Measurements from ENCODE around the gene CNPY1. TPM values are rescaled to one million over a fixed set of nuclear protein-coding genes. Genes with fewer than 3 reads are reported as not detected.

The CNPY1 gene
- not detected for total RNA-seq

DNA sequence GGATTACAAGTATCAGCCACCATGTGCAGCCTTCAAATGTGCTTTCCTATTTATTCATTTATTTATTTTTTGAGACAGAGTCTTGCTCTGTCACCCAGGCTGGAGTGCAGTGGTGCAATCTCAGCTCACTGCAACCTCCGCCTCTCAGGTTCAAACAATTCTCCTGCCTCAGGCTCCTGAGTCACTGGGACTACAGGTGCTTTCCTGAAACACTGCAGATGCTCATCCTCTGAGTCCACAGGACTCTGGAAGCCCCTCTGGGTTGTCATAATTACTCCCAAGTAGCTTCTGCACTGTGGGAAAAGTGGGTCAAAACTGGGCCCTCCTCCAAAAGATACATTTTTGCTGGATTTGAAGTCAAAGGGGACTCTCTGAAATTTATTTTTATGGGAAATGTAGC lies at the start of gene CNPY1:
CNPY1 (minus strand) TSS at position 111 of the 400 bp plus-strand sequence. CDS start 630 bp downstream, outside the sequence.

DNA sequence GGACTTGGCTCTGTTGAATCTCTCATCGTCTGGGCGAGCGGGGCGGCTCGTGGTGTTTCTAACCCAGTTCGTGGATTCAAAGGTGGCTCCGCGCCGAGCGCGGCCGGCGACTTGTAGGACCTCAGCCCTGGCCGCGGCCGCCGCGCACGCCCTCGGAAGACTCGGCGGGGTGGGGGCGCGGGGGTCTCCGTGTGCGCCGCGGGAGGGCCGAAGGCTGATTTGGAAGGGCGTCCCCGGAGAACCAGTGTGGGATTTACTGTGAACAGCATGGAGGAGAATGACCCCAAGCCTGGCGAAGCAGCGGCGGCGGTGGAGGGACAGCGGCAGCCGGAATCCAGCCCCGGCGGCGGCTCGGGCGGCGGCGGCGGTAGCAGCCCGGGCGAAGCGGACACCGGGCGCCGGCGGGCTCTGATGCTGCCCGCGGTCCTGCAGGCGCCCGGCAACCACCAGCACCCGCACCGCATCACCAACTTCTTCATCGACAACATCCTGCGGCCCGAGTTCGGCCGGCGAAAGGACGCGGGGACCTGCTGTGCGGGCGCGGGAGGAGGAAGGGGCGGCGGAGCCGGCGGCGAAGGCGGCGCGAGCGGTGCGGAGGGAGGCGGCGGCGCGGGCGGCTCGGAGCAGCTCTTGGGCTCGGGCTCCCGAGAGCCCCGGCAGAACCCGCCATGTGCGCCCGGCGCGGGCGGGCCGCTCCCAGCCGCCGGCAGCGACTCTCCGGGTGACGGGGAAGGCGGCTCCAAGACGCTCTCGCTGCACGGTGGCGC lies 88.1 kb downstream of the CNPY1 start, which contains the start of gene EN2:
EN2 (plus strand) TSS at position 19 of the 767 bp plus-strand sequence; CDS start at position 268, 249 bp downstream.

Other genes with a start within 250 kb of the CNPY1 start
- 66.6 TPM for gene INSIG1, start 248.7 kb downstream of the CNPY1 start, total RNA-seq
- gene EN2, start 88.4 kb downstream of the CNPY1 start, total RNA-seq = not detected
- 58.4 TPM for gene RBM33, start 98.1 kb upstream of the CNPY1 start, total RNA-seq